Neural progenitor cell (in vitro differentiated cells): ENCODE data around the gene PDE4A.

Source experiments
- EZH2 ChIP-seq: fragments of 200-600 bp; sonication (generic); IDR thresholded peaks from 2 replicates; pipeline ENCODE4 v1.6.1; 2017; ENCODE audit warnings: antibody characterized with exemption, mild to moderate bottlenecking, moderate library complexity
- TF ChIP-seq, protein P1 (sequence below): fragments of 200-600 bp; sonication (generic); IDR thresholded peaks from 2 replicates; pipeline ENCODE4 v1.5.1; 2017; ENCODE audit warnings: antibody characterized with exemption, mild to moderate bottlenecking

DNA sequence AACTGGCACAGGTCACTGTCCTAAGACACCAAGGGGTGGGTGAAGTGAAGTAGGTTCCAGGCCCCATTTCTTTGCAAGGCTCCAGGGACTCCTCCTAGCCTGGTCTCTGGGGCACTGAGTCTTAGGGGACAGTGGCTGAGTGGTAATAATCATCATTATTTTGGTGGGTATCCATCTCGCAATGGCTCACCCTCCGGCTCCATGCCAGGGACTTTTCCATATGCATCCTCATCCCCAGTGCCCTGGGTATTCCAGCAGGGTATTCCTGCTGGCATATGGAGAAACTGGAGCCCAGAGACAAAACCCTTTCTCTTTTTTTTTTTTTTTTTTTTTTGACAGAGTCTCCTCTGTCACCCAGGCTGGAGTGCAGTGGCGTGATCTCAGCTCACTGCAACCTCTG is 2.5 kb downstream of the PDE4A start:
- TF ChIP-seq EZH2: no peak
- TF ChIP-seq, protein P1, sequence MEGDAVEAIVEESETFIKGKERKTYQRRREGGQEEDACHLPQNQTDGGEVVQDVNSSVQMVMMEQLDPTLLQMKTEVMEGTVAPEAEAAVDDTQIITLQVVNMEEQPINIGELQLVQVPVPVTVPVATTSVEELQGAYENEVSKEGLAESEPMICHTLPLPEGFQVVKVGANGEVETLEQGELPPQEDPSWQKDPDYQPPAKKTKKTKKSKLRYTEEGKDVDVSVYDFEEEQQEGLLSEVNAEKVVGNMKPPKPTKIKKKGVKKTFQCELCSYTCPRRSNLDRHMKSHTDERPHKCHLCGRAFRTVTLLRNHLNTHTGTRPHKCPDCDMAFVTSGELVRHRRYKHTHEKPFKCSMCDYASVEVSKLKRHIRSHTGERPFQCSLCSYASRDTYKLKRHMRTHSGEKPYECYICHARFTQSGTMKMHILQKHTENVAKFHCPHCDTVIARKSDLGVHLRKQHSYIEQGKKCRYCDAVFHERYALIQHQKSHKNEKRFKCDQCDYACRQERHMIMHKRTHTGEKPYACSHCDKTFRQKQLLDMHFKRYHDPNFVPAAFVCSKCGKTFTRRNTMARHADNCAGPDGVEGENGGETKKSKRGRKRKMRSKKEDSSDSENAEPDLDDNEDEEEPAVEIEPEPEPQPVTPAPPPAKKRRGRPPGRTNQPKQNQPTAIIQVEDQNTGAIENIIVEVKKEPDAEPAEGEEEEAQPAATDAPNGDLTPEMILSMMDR: no peak
